ENCODE results near the gene NAA50.

DNA sequence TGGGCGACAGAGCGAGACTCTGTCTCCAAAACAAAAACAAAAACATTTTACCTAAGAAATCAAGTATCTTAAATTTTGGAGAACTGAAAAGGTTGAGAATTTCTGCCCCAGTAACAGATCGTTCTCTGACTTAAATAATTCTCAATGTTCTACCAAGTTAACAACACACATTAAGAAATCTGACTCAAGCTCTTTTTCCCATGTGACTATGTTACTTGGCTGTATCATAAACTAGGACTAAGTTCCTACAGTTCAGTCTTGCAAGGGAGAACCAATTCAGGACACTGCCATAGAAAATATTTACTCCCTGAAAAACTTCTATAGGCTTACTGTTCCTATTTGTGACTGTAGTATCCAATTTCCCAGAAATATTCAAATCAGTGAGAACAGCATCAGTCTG, 28.7 kb downstream of the NAA50 start:
- TF ChIP-seq POLR2A (IDR thresholded peaks at IDR 0.05; ENCODE audit: low read length) = no peak
- TF ChIP-seq GATA1 (IDR thresholded peaks at IDR 0.05; ENCODE audit: low read depth, low read length) = no peak

Measured in erythroblast (primary cell).